Stimulated activated CD4-positive, alpha-beta T cell treated with anti-CD3 and anti-CD28 coated beads, Interleukin-4, amount 100 ng/mL, for 48 hours (primary cell): ENCODE data around the gene ARHGAP8.
A peak's percentile ranks its signal among the peaks of the same experiment; 100 is the strongest.
"Not testable (repeated sequence)": the region's sequence is repeated elsewhere in the genome, so short reads cannot be mapped to it uniquely, and the experiment has no call there.

Source experiments
- DNase-seq, 2 donors: peaks; one replicate each; pipeline ENCODE4 v3.0.0-alpha.2; 2020; ENCODE audit warnings: low read depth in 2 of 2

The ARHGAP8 gene

DNA sequence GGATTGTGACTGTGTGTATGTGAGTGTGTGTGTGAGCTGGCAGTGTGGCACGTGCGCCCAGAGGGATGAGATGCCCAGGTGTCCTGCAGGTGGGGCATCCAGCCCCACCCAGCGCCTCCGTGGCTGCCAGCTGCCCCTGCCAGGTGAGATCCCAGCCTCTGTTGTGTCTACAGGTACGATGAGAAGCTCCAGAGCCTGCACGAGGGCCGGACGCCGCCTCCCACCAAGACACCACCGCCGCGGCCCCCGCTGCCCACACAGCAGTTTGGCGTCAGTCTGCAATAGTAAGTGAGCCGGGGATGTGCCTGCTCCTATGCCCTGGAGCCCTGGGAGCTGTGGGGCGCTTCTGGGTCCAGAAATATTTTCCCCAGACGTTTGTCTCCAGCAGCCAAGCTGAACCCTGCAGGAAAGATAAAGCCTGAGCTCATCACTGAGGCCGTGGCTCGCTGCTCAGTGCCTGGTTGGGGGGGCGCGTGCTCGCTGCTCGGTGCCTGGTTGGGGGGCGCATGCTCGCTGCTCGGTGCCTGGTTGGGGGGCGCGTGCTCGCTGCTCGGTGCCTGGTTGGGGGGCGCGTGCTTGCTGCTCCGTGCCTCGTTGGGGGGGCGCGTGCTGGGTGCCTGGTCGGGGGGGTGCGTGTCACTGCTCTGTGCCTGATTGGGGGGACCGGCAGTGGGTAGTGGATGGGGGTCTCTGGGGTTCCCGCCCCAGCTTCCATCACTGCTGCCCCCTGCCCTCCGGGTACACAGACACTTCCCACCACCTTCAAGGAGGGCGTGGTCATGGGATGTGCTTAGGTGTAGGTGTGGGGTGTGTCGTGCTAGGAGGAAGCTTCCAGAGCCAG lies 73.2 kb downstream of the ARHGAP8 start:
- DNase-seq, result no peak

DNA sequence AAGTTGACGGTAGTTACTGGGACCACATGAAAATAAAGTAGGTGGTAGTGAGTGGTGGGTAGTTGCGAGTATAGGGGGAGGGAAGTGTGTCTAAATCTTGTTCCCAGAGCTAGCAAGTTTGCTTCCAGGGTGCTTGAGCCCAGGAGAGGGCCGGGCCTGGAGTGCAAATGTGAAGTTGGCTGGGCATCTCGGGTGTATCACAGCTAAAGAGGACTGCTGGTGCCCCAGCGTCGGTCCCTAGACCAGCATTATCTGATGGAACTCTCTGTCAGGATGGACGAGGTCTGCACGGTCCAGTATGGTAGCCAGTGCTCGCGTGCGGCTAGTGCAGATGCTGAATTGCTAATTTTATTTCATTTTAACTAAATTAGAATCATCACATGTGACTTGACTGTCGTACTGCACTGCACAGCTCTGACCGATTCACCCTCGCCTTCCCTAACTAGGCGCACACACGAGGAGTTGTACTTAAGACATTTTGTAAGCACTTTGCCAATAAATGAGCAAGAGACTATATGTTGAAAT lies 75.4 kb downstream of the ARHGAP8 start:
- DNase-seq, result no peak

DNA sequence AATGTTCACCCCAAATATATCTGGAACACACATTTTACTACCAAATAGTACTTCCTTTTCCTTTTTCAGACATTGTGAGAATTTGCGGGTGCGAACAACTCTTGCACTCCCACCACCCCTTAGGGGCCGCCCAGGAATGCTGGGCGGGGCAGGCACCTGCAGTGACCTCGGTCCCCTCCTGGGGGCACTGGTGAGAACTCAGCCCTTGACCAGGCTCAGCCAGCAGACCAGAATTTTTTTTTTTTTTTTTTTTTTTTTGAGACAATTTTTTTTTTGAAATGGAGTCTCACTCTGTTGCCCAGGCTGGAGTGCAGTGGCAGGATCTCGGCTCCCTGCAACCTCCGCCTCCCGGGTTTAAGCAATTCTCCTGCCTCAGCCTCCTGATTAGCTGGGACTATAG lies 75.8 kb downstream of the ARHGAP8 start:
- peak in 1 of 2 donors; percentile 15 for DNase-seq

GRCh38 chr22:44831885-44832284 lies 79.5 kb downstream of the ARHGAP8 start:
- DNase-seq, result no peak

DNA sequence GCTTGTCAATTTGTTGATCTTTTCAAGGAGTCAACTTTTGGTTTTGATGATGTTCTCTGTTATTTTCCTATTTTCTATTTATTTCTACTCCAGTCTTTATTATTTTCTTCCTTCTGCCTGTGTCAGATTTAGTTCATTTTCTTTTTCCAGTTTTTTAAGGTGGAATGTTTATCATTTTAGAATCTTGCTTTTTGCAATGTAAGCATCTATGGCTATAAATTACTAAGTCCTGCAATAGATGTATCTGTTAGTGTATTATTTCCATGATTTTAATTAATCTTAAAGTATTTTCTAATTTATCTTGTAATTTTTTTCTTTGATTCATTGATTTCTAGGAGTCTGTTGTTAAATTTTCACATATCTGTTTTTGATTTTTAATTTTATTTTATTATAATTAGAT lies 81.7 kb downstream of the ARHGAP8 start:
- no peak for DNase-seq

DNA sequence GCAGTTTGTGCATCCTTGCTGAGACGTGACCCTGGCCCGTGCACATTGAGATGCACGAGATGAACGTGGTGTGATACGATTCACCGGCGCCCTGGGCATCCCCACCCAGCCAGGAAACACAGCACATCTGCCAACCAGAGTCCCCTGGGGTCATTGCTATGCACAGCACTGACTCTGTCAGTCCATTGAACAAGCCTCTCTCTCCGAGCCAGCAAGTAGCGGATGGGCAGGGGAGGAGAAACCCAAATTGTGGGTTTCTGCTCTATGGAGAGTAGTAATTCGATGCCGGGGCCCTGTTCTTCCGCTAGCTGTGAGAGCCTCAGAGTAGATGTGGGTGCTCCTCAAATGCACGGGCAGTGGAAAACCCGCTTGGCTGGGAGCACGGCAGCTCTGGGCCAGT lies 85.1 kb downstream of the ARHGAP8 start:
- no peak for DNase-seq

GRCh38 chr22:44838316-44839016 lies 86.1 kb downstream of the ARHGAP8 start:
- DNase-seq, result no peak

- DNase-seq, result no peak
These were observed 86.7 kb downstream of the ARHGAP8 start for GRCh38 chr22:44839061-44839460.

GRCh38 chr22:44839721-44840120 lies 87.3 kb downstream of the ARHGAP8 start:
- no peak for DNase-seq

DNA sequence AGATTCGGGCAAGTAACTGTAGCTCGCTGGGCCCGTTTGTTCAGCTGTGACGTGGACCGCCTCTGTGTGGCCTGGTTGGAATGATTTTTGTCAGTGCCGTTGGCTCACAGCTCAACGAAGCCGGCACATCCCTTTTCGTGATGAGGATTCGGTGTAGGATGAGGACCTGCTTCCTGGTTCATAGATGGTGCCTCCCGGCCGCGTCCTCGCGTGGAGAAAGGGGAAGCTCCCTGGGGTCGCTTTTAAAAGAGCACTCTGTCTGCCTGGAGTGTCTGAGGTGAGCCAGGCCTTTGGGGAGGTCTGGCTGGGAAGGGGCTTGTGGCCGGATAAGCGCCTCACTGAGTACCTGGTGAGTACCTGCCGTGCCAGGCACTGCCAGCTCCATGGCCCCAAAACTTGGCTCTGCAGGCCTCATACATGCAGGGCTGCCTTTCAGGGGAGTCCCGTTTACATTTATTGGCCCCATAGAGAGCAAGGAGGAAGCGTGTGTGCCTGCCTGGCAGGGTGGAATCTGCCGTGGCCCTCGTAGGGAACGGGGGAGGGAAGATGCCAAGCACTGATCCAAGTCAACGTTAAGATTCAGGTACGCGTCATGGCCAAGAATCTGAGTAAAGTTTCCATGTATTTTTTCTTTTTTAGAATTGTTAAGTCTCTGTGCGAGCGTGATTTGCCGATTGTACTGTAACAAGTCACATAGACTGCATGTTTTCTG lies 88.4 kb downstream of the ARHGAP8 start:
- no peak for DNase-seq

DNA sequence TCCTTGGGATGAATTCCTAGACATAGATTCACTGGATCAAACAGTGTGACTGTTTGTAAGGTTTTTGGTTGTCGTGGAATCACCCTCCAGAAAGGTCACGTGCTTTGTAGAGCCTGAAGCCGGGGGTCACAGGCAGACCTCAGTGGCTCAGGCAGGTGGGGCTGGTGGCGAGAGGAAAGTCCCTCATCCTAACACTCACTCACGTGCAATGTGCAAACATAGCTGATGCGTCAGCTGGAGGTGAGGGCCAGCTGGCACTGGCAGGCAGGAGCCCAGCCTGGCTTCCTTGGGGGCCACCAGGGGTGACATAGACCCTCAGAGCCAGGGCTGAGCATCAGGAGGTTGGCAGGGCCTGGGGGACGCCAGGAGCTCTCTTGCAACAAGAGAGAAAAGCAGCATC lies 90.0 kb downstream of the ARHGAP8 start:
- DNase-seq, result no peak

DNA sequence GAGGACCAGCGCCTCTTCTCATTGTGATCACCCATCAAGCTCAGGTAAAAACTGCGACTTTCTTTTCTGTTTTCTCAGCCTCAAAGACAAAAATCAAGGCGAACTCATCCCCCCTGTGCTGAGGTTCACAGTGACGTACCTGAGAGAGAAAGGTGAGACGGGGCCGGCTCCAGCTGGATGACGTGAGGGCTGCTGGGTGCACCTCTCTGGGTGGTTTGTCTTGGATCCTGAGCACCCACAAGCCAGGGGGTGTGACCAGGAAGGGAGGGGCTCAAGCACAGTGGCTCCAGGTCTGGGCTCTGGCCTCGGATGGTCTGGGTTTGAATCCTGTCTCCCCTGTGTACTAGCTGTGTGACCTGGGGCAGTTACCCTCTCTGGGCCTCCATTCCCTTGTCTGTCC lies 92.8 kb downstream of the ARHGAP8 start:
- DNase-seq, result no peak

DNA sequence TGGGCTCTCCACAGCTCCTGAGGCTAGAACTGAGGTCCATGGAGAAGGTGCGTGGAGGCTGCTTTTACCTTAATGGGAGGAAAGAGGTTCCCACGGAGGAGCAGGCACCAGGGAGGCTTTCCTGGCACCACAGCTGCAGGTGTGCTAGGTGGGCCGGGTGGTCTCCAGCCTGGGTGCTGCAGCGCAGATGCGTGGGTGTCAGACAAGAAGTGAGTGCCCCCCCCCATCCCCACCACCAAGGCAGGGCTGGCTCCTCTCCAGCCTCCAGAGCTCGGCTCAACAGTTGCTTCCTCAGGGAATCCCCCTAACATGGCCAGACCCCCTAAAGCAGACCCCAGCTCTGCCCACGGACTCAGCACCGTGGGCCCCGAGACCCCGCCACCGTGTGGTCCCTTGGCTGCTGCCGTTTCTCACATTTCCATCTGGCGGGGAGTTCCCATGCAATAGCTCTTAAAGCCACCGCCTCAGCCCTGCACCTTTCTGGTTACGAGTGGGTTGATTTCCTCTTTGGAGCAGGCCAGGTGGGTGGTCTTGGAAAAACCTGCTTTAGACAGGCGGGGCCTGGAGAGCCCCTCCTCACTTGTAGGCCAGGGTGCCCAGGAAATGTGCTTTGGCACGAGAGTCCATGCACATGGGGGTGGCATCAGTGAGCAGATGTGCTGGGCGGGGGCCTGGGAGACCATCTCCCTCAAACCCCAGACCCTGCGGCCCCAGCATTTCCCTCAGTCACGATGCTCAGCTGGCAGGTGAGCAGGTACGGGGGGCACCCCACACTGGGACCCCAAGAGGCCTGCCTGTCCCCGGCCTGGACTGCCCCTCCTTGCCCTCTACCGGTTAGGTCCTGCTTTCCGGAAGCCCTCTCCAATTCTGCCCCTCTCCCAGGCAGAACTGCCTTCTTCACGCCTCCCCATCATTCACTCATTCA lies 93.7 kb downstream of the ARHGAP8 start:
- DNase-seq, result no peak

DNA sequence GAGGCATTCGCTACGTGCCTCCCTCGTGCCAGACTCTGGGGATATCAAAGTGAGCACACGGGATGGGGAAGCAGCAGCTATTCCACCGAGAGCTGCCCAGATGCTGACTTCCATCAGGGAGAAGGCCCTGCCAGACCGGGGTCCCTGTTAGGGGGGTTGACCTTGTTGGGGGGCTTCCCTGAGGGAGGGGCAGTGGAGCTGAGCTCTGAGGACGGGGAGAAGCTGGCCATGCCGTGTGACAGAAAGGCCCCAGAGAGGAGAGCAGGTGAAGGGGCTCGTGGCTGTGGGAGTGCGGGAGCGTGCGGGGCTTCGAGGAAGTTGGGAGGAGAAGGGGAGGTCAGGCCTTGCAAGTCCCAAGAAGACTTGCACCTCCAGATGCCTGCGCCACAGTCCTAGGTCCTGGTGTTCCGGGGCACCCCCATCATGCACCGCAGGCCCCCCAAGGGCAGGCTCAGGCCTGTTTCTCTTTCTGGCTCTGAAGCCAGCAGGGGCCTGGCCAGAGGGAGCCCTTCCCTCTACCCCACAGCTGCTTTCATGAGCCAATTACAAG lies 94.4 kb downstream of the ARHGAP8 start:
- no peak for DNase-seq

DNA sequence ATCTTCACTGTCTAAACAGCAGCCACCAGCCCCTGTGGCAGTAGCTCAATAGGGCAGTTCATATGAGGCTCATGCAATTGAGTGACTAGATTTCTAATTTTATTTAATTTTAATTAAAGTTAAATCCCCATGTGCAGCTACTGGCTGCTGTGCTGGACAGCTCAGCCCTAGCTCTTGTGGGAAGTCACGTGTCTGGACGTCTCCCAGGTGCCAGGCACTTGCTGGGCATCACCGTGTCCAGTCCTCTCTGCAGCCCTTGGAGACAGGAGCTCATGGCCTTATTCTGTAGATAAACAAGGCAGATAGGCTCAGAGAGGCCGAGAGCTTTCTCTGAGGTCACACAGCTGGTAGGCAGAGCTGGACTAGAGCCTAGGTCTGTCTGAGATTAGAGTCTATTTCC lies 95.0 kb downstream of the ARHGAP8 start:
- DNase-seq, result no peak

- no peak for DNase-seq
These were observed 95.5 kb downstream of the ARHGAP8 start for GRCh38 chr22:44847892-44848291.

- no peak for DNase-seq
These were observed 95.9 kb downstream of the ARHGAP8 start for GRCh38 chr22:44848296-44848741.

- no peak for DNase-seq
These were observed 96.5 kb downstream of the ARHGAP8 start for GRCh38 chr22:44848791-44849420.

DNA sequence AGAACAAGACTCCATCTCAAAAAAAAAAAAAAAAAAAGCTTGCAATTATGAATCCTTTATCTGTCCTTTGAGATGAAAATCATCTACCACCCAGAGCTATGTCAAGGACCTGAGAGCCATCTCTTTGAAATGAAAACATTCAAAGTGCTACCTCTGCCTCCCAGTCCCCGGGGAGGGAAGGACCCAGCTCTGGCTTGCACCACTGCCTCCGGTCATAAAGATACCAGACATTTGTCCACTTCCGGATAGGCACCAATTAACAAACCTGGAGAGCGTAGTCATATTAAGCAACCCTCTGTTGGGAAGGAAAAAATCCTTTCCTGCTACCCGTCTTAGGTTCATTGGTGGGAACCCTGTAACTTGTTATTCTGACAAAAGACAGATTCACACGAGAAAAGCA lies 98.6 kb downstream of the ARHGAP8 start:
- no peak for DNase-seq

GRCh38 chr22:44854641-44855040 lies 102.3 kb downstream of the ARHGAP8 start:
- not testable (repeated sequence) for DNase-seq
